Stomach smooth muscle (tissue), 2 donors: ENCODE results near the gene OPTC.
A peak's percentile ranks its signal among the peaks of the same experiment; 100 is the strongest.

Source experiments
- H3K27ac ChIP-seq: one replicate; pipeline ENCODE4 v1.7.0; 2013; ENCODE audit warnings: mild to moderate bottlenecking, low read length, inconsistent platforms
- H3K27me3 ChIP-seq, 2 donors: one replicate each; pipeline ENCODE4 v1.7.0; 2013; ENCODE audit warnings: low read length in 2 of 2; ENCODE audit not compliant: insufficient read depth in 2 of 2, control insufficient read depth in 1 of 2
- H3K36me3 ChIP-seq, 2 donors: one replicate each; pipeline ENCODE4 v1.7.0; 2013; ENCODE audit warnings: low read length in 2 of 2; ENCODE audit not compliant: control insufficient read depth in 2 of 2, insufficient read depth in 2 of 2
- H3K4me1 ChIP-seq: one replicate; pipeline ENCODE4 v1.7.0; 2013; ENCODE audit warnings: low read length; ENCODE audit not compliant: control insufficient read depth, insufficient read depth
- H3K4me3 ChIP-seq, 2 donors: one replicate each; pipeline ENCODE4 v1.7.0; 2013; ENCODE audit warnings: low read length in 2 of 2
- H3K9ac ChIP-seq, 2 donors: one replicate each; pipeline ENCODE4 v1.7.0; 2013; ENCODE audit warnings: low read length in 2 of 2, mild to moderate bottlenecking in 1 of 2
- H3K9me3 ChIP-seq, 2 donors: one replicate each; pipeline ENCODE4 v1.7.0; 2013; ENCODE audit warnings: low read length in 2 of 2; ENCODE audit not compliant: control insufficient read depth in 2 of 2
- donor health status: healthy.
- donor health status: Pancreatic carcinoma.

OPTC gene

DNA sequence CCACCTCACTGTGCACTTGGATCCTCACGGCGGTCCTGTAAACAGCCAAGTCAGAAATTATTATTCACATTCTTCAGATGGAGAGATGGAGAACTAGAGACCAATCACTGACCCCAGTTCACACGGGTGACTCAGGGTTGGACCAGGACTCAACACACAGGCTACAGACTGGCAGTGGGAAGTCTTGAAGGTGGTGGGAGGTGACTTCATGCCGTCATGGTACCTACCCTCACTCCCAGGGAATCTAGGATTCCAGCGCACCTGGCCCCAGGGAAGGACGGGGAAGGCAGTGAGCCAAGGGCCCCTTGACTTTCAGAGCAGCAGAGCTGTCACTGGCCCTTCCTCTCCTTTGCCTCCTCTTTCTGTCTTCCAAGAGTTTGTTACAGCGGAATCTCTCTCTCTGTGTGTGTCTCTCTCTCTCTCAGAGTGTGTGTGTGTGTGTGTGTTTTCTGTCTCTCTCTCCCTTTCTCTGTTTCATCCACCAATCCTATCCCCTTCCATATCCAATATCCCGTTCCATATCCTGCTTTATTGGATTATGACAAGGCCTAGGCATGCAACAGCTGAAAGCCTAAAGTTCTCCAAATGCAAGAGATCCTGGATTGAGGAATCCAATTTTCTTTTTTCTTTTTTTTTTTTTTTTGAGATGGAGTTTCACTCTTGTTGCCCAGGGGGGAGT, 11.7 kb downstream of the OPTC start:
- Histone ChIP-seq H3K4me3 (no peak overlapping the region), H3K9me3 (no peaks in the 10 kb centered on the region), H3K27me3 (no peaks in the 10 kb centered on the region), H3K36me3 (no peaks in the 10 kb centered on the region), H3K9ac (no peak overlapping the region), H3K4me1 (peaks cover 56% of the 10 kb centered on the region), H3K27ac (peak overlapping the region; percentile 31)

DNA sequence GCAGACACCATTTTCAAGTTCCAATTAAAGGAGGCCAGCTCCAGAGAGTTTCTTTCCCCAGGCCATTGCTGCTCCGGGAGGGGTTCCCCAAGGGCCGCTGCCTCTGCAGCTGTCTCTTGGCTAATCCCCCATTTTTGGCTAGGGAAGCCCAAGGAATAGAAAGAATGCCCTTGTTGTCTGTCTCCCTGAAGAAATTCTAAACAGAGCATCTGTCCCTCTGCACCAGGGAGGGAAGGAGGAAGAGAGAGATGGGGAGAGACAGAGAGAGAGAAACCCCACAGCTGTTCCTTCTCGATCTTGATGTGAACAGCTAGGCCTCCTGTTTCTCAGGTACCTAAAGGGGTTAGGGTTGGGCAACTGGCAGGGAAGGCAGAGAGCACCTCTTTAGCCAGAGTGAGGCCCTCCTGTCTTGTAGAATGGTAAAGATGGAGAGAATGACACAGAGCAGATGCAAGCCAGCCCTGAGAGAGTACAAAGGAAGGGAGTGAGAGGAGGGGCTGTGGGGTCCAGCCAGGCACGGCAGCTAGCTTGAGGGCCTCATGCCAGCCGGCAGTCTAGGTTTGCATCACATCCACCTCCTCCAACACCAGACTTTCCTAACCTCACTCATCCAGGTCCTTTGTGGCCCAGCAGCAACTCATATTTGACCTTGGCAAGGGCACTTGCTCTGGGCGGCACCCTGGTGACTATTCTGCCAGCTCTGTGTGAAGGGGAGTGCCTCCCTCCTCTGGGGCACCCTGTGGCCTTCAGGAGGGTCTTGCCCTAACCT, 13.1 kb downstream of the OPTC start:
- Histone ChIP-seq H3K9me3 (no peaks in the 10 kb centered on the region), H3K4me3 (peak overlapping the region in 1 of 2 donors; percentile 29), H3K27me3 (no peaks in the 10 kb centered on the region), H3K4me1 (peaks cover 50% of the 10 kb centered on the region), H3K36me3 (no peaks in the 10 kb centered on the region), H3K27ac (peak overlapping the region; percentile 89), H3K9ac (peak overlapping the region; percentile 42 to 44)

DNA sequence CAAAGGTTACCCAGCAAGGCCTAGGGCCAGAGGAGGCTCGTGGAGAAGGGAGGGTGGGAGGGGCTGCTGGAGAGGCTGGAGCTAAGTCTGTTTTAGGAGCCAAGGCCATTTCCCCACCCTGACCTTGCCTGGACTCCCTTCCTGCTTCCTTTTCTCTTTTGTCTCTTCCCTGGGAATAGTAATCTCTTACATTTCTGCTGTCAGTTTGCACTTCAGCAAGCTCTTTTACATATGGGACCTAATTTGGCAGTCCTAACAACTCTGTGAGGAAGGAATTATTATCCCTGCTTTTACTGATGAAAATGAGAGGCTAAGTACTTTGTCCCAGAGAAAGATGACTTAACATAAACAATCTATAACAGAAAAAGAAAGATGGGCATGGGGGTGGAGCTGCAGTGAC, 13.8 kb downstream of the OPTC start:
- Histone ChIP-seq H3K4me3 (no peak overlapping the region), H3K9me3 (no peaks in the 10 kb centered on the region), H3K27ac (peak overlapping the region; percentile 89), H3K4me1 (peaks cover 50% of the 10 kb centered on the region), H3K9ac (peak overlapping the region in 1 of 2 donors; percentile 44), H3K36me3 (no peaks in the 10 kb centered on the region), H3K27me3 (no peaks in the 10 kb centered on the region)

DNA sequence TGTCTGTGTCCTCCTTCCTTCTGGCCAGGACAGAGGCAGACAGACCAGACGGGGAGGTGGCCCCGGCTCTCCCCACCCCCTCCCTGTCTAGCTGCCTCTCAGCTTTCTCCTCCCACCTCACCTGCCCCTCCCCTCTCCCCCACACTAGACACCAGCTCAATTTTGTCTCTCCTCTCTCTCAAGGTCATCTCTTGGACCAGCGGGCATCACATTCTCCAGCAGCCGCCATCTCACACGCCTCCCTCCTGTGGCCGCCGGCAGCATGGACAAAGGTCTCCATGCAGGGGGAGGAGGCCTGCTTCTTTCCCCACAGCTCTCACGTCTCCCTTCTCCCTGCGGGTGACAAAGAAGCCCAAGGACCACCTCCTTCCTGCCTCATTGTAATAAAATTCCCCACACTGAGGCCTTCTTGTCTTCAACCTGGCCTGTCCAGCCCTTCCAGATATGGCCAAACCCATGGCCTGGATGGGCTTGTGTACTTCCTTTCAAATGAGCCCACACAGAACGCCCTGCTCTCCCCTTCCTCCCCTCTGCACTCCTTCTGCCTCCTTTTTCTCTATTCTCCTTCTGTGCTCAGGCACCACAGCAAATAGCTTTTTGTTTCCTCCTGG, 14.6 kb downstream of the OPTC start:
- Histone ChIP-seq H3K27ac (peak overlapping the region; percentile 89), H3K36me3 (no peaks in the 10 kb centered on the region), H3K4me1 (peaks cover 57% of the 10 kb centered on the region), H3K4me3 (no peak overlapping the region), H3K27me3 (no peaks in the 10 kb centered on the region), H3K9ac (peak overlapping the region; percentile 44 to 55), H3K9me3 (no peaks in the 10 kb centered on the region)

DNA sequence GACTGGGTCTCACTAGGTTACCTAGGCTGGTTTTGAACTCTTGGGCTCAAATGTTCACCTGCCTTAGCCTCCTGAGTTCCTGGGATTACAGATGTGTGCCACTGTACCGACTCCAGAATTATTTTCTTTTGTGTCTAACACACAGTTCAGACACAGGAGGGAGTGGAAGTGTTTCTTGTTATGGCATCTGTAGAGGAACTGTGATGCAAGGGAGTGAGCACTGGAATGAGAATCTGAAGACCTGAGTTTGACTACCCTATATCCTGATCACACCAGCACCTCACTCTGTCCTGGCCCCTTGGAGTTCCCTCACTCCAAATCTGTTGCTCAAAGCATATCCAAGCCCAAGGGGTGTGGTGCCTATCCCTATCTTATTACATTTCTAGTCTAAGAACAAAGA, 15.2 kb downstream of the OPTC start:
- H3K9ac ChIP-seq, result peak overlapping the region; percentile 44 to 55
- H3K4me3 ChIP-seq, result no peak overlapping the region
- no peaks in the 10 kb centered on the region for H3K36me3 ChIP-seq
- no peaks in the 10 kb centered on the region for H3K9me3 ChIP-seq
- H3K4me1 ChIP-seq, result peaks cover 63% of the 10 kb centered on the region
- no peaks in the 10 kb centered on the region for H3K27me3 ChIP-seq
- peak overlapping the region; percentile 89 for H3K27ac ChIP-seq

DNA sequence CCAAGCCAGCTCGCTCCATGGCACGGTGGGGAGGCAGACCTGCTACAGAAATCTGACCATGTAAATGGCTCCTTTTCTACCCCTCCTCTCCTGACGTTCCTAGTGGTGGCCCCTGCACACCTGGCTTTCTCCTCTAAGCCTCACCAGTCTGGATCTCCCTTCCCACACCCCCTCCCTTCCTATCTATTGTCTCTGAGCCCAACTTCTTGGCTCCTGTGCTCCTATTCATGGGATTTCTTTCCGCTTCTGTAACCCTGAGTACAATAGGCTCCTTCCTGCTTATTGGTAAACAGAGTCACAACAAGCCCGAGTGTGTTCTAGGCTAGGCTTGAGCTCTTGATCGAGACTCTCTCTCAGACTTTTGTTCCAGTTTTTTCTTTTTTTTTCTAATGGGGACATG, 17.6 kb downstream of the OPTC start:
- H3K4me1 ChIP-seq, result peaks cover 56% of the 10 kb centered on the region
- no peaks in the 10 kb centered on the region for H3K36me3 ChIP-seq
- peak overlapping the region in 1 of 2 donors; percentile 16 for H3K4me3 ChIP-seq
- H3K27me3 ChIP-seq, result no peaks in the 10 kb centered on the region
- H3K9me3 ChIP-seq, result no peaks in the 10 kb centered on the region
- H3K27ac ChIP-seq, result peak overlapping the region; percentile 93
- H3K9ac ChIP-seq, result peak overlapping the region in 1 of 2 donors; percentile 5

DNA sequence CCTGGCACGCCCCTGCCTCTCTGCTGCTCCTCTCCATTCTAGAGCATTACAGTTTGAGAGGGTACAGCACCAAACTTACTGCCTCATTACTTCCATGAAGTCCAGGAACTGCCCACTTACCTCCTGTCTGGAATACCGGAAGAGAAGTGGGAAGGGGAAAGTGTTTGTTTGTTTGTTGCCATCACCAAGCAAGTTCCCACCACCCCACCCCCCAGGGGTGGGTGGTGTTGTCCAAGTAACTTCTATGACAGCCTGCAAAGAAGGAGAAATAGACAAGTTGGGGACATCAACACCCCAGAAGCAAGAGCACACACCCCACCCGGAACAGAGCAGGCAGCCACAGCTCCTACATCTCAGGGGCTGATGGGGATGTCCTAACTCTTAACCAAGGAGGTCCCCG, 18.0 kb downstream of the OPTC start:
- no peaks in the 10 kb centered on the region for H3K27me3 ChIP-seq
- peak overlapping the region; percentile 93 for H3K27ac ChIP-seq
- no peak overlapping the region for H3K4me3 ChIP-seq
- no peaks in the 10 kb centered on the region for H3K9me3 ChIP-seq
- no peaks in the 10 kb centered on the region for H3K36me3 ChIP-seq
- H3K4me1 ChIP-seq, result peaks cover 52% of the 10 kb centered on the region
- peak overlapping the region; percentile 5 to 64 for H3K9ac ChIP-seq

DNA sequence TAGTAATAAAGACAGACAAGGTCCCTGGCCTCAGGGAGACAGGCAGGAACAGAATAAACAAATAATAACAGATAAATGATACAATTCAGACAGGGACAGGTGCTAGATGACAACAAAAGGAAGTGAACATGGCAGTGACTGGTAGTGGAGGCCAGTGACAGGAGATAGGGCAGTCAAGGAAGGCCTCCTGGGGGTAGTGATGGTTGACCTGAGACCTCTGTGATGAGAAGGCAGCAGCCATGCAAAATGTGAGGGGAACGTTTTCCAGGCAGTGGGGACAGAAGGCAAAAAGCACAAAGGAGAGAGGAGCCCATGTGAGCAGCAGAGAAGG, 18.5 kb downstream of the OPTC start:
- peaks cover 48% of the 10 kb centered on the region for H3K4me1 ChIP-seq
- H3K36me3 ChIP-seq, result no peaks in the 10 kb centered on the region
- H3K9me3 ChIP-seq, result no peaks in the 10 kb centered on the region
- H3K4me3 ChIP-seq, result peak overlapping the region in 1 of 2 donors; percentile 47
- peak overlapping the region; percentile 29 to 64 for H3K9ac ChIP-seq
- no peaks in the 10 kb centered on the region for H3K27me3 ChIP-seq
- peak overlapping the region; percentile 93 for H3K27ac ChIP-seq

DNA sequence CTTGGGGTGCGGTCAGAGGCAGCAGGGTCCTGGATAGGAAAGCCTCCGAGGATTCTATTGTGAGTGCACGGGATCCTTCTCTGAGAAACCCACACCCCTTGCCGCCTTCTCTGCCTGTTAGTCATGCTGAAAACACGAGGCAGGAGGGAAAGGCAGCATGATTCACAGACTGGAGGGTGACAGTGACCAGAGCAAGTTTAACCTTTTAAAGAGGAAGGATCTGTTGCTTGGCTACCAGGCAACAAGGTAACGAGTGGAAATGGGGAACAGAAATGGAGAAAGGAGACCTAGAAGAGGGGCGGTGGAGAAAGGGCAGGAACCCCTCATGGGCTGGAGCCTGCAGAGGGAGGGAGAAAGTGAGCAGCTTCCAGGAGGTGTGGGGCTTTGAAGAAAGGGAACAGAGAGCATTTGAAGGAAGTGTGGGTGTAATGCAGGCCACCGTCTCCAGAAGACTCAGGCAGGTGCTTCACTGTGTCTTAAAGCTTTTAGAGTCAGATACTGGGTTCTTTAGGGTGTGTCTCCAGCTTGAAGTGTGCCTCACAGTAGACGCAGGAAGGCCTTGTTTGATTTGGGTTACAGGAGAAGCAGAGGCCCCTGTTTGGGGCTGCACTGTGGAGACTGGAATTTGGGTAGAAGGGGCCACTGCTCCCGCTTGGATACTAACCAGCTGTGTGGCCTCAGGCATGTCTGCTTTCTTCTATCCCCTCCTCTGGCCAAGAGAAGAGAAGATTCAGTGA, 19.1 kb downstream of the OPTC start:
- H3K4me3 ChIP-seq, result peak overlapping the region; percentile 32 to 47
- peak overlapping the region; percentile 93 for H3K27ac ChIP-seq
- peaks cover 44% of the 10 kb centered on the region for H3K4me1 ChIP-seq
- no peaks in the 10 kb centered on the region for H3K27me3 ChIP-seq
- peak overlapping the region; percentile 64 to 67 for H3K9ac ChIP-seq
- H3K36me3 ChIP-seq, result no peaks in the 10 kb centered on the region
- H3K9me3 ChIP-seq, result no peaks in the 10 kb centered on the region

DNA sequence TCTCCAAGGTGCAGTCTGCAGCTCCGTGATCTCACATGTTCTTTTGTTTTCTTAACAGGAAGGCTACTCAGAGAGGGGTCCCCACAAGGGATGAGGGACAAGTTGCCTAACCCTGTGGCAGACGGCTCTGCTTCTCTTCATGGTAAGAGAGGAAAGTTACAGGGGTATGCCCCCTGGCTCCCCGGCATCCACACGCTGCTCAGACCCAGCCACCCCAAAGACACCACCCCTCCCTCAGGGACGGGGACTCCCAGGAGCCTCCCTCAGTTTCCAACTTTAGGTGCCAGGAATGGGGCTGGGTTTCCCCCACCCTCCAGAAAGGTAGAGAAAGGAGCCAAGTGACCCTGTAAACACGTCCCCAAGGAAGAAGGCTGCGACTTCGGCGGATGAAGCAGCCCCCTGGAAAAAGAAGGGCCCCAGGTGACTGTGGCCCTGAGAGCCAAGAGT, 19.7 kb downstream of the OPTC start:
- Histone ChIP-seq H3K27ac (peak overlapping the region; percentile 93), H3K27me3 (no peaks in the 10 kb centered on the region), H3K9me3 (no peaks in the 10 kb centered on the region), H3K4me3 (peak overlapping the region; percentile 32 to 47), H3K4me1 (peaks cover 39% of the 10 kb centered on the region), H3K36me3 (no peaks in the 10 kb centered on the region), H3K9ac (peak overlapping the region; percentile 64 to 67)
